HG02623 (cell line): Measurements from ENCODE around the gene ANGEL2.
"Not testable (repeated sequence)": the region's sequence is repeated elsewhere in the genome, so short reads cannot be mapped to it uniquely, and the experiment has no call there.

Source experiments
- ATAC-seq: cut with Tn5 transposase; IDR thresholded peaks from one replicate; pipeline ENCODE4 v1.9.1; 2021; ENCODE audit warnings: moderate library complexity; ENCODE audit not compliant: unreplicated experiment

The ANGEL2 gene

GRCh38 chr1:213015099-213016050, at the start of gene ANGEL2:
Gene ANGEL2, minus strand, starts transcription at chr1:213015867. Its CDS starts 196 bp downstream, at chr1:213015671.
- peak; percentile 92 for ATAC-seq

GRCh38 chr1:213061263-213061662, 45.6 kb upstream of the ANGEL2 start:
- ATAC-seq: no peak

- no peak for ATAC-seq
Observed at GRCh38 chr1:213060836-213061235, 45.2 kb upstream of the ANGEL2 start.

- ATAC-seq: no peak
Observed at GRCh38 chr1:213057264-213058059, 41.8 kb upstream of the ANGEL2 start.

GRCh38 chr1:213055767-213056166, 40.1 kb upstream of the ANGEL2 start:
- ATAC-seq: no peak

- ATAC-seq: no peak
Observed at GRCh38 chr1:213054733-213055591, 39.3 kb upstream of the ANGEL2 start.

- no peak for ATAC-seq
Observed at GRCh38 chr1:213054142-213054541, 38.5 kb upstream of the ANGEL2 start.

- ATAC-seq: no peak
Observed at GRCh38 chr1:213053455-213053854, 37.8 kb upstream of the ANGEL2 start.

- ATAC-seq: no peak
Observed at GRCh38 chr1:213051881-213052202, 36.2 kb upstream of the ANGEL2 start.

- ATAC-seq: peak; percentile 98
Observed at GRCh38 chr1:213051127-213051880, 35.6 kb upstream of the ANGEL2 start, which contains the start of gene RPS6KC1. Gene RPS6KC1, plus strand, starts transcription at chr1:213051241. Its CDS starts 164 bp downstream, at chr1:213051405.

- peak; percentile 29 for ATAC-seq
Observed at GRCh38 chr1:213050745-213051126, 35.1 kb upstream of the ANGEL2 start.

GRCh38 chr1:213049232-213049631, 33.6 kb upstream of the ANGEL2 start:
- ATAC-seq: no peak

- not testable (repeated sequence) for ATAC-seq
Observed at GRCh38 chr1:213045321-213046226, 29.9 kb upstream of the ANGEL2 start.

- ATAC-seq: no peak
Observed at GRCh38 chr1:213041443-213041842, 25.8 kb upstream of the ANGEL2 start.

- ATAC-seq: no peak
Observed at GRCh38 chr1:213035573-213035972, 19.9 kb upstream of the ANGEL2 start.

- no peak for ATAC-seq
Observed at GRCh38 chr1:213034713-213035112, 19.0 kb upstream of the ANGEL2 start.

- no peak for ATAC-seq
Observed at GRCh38 chr1:213032651-213033050, 17.0 kb upstream of the ANGEL2 start.

GRCh38 chr1:213027024-213027423, 11.4 kb upstream of the ANGEL2 start:
- not testable (repeated sequence) for ATAC-seq

- ATAC-seq: no peak
Observed at GRCh38 chr1:213020016-213020415, 4.3 kb upstream of the ANGEL2 start.
